CD1c-positive myeloid dendritic cell (primary cell): ENCODE results near the gene PIGZ.
"Not testable (repeated sequence)": the region's sequence is repeated elsewhere in the genome, so short reads cannot be mapped to it uniquely, and the experiment has no call there.

Experiments
- DNase-seq: peaks from one replicate; pipeline ENCODE4 v3.0.0-alpha.2; 2016; ENCODE audit errors: extremely low spot score

PIGZ gene

GRCh38 chr3:196948442-196949284 lies 20.0 kb downstream of the PIGZ start:
- DNase-seq = no peak

DNA sequence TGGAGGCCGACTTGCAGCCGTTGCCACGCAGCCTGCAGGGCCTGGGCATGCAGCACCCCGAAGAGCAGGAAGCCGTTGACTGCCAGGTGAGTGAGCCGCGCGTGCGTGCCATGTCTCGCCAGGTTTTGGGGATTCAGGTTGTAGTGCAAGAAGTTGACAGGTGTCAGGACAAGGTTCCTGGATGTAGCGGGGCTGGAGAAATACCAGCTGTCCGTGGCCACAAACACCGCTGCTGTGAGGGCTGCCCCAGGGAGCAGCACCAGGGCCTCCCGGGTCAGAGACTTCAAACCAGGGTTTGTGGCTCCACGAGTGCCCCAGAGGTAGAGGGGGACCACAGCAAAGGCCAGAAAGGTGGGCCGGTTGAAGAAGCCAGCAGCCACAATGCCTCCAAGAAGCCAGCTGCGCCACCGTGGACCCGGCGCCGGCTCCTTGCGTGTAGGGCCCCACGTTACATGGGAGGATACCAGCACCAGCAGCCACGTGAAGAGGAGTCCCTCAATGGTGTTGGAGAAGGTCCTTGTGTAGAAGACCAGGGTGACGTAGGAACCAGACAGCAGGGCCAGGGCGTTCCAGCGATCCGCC lies 20.7 kb downstream of the PIGZ start:
- DNase-seq = no peak

- peak; percentile 16 for DNase-seq
Measured at GRCh38 chr3:196947136-196947859, 21.3 kb downstream of the PIGZ start.

DNA sequence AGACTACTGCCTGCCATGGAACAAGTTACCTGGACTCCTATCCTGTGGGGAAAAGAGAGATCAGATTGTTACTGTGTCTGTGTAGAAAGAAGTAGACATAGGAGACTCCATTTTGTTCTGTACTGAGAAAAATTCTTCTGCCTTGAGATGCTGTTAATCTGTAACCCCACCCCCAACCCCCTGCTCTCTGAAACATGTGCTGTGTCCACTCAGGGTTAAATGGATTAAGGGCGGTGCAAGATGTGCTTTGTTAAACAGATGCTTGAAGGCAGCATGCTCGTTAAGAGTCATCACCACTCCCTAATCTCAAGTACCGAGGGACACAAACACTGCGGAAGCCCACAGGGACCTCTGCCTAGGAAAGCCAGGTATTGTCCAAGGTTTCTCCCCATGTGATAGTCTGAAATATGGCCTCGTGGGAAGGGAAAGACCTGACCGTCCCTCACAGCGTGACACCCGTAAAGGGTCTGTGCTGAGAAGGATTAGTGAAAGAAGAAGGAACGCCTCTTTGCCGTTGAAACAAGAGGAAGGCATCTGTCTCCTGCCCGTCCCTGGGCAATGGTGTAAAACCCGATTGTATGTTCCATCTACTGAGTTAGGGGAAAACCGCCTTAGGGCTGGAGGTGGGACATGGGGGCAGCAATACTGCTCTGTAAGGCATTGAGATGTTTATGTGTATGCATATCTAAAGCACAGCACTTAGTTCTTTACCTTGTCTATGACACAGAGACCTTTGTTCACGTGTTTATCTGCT lies 24.4 kb downstream of the PIGZ start:
- DNase-seq = not testable (repeated sequence)

DNA sequence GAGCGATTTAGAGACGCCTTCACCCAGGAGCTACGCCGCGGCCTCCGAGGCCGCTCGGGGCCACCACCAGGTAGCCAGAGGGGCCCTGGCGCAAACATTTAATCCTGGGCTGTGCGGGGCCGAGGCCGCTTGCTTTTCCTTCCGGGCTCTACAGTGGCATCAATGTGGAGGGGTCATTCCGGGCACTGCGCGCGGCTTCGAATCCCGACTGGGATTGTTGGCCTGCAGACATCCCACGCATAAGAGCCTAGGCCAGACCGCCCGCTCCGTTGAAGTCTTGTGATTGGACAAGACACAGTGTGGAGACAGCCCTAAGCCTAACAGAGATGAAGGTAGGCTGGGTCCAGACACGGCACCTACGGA lies 25.7 kb downstream of the PIGZ start:
- DNase-seq = peak; percentile 51

DNA sequence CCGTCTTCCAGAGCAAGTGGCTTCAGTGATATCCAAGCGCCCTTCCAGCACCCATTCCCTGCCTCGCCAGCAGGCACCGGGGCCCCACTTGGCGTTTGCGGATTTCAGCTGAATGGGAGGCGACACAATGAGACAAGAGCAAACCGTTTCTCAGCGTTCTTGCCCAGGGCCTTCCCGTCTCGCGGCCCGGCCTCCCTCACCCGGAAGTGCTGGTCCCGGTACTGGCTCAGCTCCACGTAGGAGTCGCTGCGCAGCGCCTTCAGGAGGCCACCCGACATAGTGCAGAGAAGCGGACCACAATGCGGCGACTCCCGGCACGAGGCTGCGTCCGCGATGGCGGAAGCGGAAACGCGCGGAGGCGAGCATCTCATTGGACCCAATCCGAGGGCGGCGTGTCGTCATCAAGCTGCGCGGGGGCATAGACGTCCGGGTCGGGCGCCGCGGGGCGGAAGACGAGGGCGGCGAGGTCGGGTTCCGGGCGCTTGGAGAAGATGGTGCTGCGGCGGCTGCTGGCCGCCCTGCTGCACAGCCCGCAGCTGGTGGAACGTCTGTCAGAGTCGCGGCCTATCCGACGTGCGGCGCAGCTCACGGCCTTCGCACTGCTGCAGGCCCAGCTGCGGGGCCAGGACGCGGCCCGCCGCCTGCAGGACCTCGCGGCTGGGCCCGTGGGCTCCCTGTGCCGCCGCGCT lies 26.3 kb downstream of the PIGZ start, which contains the start of gene NCBP2:
NCBP2 (minus strand) TSS at position 303 of the 689 bp plus-strand sequence; CDS start at position 278, 25 bp downstream.
- peak; percentile 100 for DNase-seq

DNA sequence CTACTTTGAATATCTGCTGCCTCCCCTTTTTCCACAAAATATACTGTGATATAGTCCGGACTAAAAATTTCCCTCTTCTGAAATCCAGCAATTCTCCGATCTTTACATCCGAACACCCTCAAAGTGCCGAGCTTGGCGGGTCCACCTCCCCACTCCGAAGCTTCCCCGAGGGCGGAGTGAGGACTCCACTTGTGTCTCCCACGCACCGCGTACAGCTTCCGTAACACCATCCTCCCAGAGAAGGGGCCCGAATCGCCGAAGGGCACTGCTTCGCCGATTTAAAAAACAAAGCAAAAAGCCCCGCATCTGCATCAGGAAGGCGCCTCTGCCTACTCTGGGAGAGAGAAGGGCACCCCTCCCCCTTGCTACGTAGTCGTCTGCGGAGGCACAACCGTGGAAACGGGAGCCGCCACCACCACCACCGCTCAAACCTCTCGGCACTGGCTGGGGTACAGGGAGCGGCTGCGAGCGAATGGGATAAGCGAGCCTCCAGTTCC lies 26.9 kb downstream of the PIGZ start:
- DNase-seq = peak; percentile 83

DNA sequence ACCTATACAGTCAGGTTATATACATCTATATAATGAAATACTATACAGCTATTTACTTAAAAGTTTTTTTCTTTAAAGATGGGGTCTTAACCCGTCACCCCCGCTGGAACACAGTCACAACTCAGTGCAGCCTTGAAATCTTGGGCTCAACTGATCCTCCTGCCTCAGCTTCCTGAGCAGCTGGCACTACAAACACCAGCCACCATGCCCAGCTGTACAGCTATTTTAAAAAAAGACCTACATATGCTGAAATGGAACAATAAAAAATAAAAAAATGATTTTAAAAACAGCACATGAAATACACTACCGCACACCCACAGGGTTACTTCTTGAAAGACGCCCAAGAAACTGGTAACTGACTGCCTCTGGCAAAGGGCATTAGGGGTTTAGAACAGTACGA lies 30.1 kb downstream of the PIGZ start:
- no peak for DNase-seq

- no peak for DNase-seq
Measured at GRCh38 chr3:196938124-196938523, 30.5 kb downstream of the PIGZ start.

- DNase-seq = no peak
Measured at GRCh38 chr3:196936288-196936687, 32.3 kb downstream of the PIGZ start.

GRCh38 chr3:196932600-196932999 lies 36.0 kb downstream of the PIGZ start:
- DNase-seq = peak; percentile 74

DNA sequence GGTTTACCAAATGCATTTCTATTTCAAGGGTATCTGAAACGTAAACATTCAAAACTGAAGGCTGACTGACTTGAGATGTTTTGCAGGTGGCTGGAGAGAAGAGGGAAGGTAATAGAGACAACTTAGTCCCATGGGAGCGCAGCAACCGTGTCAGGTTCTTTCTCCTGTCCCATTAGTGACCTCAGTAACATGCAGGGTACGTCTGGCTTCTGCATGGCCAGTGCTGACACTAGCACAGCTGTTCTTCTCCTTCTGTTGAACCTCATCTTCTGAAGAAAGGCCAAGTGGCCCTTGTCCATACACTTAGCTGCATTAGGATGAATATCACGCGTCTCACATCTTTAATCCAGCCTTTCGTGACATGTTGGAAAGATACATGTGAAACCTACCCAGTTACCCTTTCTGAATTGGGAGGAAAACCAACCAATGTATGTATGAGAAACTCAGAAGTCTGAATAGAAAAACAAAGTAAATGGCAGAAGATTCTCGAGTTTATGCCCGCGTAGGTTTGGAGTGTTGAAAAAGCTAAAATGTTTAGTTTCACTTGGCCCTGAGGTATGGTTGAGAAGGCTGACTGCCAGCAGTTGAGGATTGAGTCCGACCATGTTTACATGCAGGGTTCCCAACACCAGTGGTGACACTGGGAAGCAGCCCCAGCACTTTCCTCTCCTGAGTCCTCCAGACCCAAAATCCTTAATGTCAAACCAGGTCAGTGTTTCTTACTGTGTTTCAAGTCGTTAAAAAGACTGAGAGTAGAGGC lies 36.6 kb downstream of the PIGZ start:
- DNase-seq = no peak

DNA sequence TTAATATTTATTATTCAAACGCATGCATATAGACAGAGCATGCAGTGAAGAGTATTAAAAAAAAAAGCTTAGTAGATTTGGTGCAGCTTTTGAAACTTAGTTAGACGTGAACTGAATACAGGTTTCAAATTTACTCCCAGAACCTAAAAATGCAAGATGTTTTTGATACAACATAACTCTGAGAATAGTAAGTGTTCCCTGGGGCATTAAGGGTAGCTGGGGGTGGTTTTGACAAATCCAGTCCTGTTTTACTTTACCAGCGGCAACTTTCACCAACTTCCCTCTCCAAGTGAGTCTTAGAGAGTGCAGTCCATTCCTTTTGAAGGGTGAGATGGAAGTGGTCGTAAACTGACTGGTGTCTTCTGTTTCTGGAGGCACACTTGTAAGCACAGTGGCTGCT lies 37.5 kb downstream of the PIGZ start:
- DNase-seq = no peak

DNA sequence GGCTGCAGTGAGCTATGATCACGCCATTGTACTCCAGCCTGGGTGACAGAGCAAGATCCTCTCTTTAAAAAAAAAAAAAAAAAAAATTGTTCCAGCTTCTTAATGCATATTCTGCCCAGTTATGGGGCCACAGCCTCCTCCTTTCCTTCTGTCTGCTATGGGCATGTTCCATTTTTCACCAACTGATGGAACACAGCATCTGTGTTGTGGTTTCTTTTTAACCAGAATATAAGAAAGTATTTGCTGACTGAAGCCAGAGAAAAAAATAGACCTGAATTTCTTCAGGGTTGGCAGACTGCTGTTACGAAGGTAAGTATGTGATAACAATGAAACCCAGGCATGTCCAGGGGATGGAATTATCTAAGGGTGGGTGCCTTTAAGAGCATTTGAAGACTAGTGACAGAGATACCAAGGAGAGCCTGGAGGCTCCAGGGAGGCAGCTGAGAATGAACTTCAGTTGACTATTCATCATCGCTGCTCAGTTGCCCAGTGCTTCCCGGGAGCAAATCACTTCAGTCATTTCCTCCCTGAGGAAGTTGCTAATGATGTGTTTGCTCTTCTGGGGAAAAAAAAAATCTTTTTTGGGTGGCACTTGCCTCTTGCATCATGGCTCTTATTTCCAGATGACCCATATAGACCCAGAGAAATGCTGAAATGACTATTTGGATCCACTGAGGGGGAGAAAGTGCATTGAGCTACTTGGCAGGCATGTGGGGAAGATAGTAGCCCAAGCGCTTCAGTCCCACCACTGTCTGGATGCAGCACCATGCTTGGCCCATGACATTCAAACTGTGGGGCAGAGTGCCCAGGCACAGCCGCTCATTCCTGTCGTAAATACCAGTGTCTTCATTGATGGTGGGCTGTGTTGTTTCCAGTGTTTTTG lies 40.8 kb downstream of the PIGZ start:
- DNase-seq = no peak

GRCh38 chr3:196920733-196921132 lies 47.9 kb downstream of the PIGZ start:
- DNase-seq = peak; percentile 78

GRCh38 chr3:196918968-196919367 lies 49.7 kb downstream of the PIGZ start:
- no peak for DNase-seq

DNA sequence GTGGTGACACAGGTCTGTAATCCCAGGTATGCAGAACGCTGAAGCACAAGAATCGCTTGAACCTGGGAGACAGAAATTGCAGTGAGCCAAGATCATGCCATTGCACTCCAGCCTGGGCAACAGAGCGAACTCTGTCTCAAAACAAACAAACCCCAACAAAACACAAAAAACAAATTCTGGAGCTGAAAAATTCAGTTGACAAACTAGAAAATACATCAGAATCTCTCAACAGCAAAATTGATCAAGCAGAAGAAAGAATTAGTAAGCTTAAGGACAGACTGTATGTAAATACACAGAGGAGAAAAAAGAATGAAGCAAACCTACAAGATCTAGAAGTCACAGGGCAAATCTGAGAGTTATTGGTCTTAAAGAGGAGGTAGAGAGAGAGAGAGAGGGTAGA lies 51.6 kb downstream of the PIGZ start:
- no peak for DNase-seq

GRCh38 chr3:196916221-196916620 lies 52.4 kb downstream of the PIGZ start:
- peak; percentile 12 for DNase-seq

DNA sequence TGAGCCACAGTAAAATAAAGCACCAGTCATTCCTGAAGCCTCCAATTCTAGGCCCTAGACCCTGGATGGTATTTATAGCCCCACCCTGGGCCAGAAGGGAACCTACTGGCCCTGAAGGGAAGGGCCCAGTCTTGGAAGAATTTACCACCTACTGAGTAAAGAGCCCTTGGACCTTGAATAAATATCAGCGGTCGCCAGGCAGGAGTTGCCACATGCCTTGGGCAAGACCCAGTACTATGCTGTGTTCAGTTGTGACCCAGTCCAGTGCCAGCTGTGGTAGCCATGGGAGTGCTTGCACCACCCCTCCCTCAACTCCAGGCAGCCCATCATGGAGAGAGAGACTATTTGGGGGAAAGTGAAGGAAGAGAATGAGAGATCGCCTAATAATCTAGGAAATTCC lies 53.3 kb downstream of the PIGZ start:
- DNase-seq = no peak
